Hindlimb muscle (tissue), 1 donor: Measurements from ENCODE around the gene CFAP299. TPM values are rescaled to one million over a fixed set of nuclear protein-coding genes. Genes with fewer than 3 reads are reported as not detected.

Experiments used
- DNase-seq: peaks from one replicate; pipeline ENCODE4 v3.0.0-alpha.2; 2013
- polyA plus RNA-seq: library from polyadenylated mRNA; unstranded; fragments of 120-200 nt; gene quantifications from one replicate; pipeline ENCODE4 v1.2.1, GENCODE V29; 2013; ENCODE audit not compliant: insufficient read length

CFAP299 gene
- polyA plus RNA-seq, 1 donor: 0.32 TPM

DNA sequence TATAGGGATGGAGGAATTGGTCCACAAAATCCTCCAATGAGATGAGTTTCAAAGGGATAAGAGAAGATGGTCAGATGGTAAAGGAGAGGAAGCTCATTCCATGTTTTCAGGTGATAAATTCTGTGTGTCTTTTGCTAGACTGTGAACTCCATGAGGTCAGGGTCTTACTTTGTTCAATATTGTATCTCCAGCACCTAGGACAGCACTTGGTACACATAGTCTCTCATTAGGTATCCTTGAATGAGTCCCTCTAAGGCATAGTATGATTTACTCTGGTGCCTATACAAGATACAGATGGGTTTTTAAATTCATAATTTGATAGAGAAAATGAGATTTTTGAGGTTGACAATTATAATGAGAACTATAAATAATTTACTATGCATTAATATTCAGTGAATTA lies 510.7 kb downstream of the CFAP299 start:
- DNase-seq: no peak

DNA sequence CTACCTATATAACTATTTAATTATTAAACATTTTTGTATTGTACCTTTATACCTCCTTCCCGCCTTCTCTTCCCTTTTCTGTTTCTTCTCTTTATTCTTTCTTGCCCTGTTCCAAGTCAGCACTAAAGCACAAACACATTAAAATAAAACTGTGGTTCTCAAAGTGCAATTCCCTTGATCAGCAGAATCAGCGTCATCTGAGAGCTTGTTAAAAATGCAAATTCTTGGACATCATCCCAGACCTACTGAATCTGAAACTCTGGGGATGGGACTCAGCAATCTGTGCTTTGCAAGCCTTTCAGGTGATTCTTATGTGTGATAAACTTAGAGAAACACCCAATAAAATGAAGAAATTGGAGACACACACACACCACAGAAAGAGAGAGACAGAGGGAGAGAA lies 516.5 kb downstream of the CFAP299 start:
- no peak for DNase-seq

DNA sequence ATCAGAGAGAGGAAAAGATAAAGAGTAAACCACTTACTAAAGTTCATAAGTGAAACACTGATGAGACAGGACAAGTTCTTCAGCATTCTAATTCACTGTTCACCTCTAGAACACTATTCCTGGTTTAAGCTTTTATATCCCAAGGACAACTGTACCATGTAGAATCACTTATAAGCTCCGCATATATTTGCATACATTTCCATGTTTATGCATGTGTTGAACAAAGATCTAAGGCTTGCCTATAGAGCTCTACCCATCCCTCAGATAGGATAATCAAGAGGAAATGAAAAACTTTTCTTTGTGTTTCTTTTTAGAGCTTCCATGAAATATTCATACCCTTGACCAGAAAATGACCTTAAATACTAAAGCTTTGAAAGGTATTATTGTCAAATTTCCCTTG lies 538.0 kb downstream of the CFAP299 start:
- no peak for DNase-seq

DNA sequence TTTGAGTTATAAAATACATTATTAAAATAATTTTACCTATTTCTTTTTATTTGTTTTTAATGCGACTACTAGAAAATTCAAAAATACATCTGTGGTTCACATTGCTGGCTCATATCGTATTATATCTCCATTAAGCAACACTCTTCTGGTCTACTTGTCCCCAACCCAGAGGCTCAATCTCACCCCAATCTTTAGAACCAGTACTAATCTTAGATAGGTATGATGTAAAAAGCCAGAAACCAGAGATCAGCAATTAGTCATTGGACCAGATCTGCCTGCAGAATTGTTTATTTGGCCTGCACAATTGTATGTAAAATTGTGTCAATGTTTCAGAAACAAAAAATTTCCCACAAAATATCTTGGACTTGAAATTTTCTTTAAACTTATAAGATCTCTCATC lies 539.4 kb downstream of the CFAP299 start:
- DNase-seq: no peak

DNA sequence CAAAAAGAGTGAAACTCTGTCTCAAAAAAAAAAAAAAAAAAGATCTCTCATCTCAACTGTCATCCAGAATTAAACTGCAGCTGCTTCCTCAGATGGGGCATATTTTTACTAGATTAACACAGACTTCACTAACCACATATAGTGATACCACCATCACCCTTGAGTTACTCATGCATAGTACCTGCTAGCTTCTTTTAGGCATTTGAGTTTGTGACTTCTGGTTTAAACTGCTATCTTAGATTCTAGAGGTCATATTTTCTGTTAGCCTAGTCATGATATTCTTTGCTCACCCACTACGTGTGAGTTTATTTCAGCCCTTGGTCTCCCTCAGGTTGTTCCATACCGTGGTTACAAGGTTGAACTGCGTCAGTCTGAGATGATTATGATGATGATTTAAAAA lies 540.1 kb downstream of the CFAP299 start:
- DNase-seq: no peak

DNA sequence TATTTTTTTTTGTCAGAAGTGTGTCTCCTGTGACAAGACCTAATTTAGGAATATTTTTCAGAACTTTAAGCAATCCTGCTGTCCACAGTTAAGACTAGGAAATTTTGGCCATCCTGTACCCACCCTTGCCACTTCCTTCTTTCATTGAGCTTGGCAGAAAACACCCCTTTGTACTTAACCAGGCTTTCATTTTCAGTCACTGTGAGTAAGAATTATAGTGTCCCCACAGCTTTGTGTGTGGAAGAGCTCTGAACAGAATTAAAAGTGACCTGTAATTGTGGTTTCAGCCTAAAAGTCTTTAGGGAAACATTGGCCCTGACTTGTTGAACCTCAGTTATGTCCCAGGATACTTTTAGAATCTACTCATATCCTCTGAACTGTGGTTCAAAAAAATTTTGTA lies 541.3 kb downstream of the CFAP299 start:
- DNase-seq: no peak

DNA sequence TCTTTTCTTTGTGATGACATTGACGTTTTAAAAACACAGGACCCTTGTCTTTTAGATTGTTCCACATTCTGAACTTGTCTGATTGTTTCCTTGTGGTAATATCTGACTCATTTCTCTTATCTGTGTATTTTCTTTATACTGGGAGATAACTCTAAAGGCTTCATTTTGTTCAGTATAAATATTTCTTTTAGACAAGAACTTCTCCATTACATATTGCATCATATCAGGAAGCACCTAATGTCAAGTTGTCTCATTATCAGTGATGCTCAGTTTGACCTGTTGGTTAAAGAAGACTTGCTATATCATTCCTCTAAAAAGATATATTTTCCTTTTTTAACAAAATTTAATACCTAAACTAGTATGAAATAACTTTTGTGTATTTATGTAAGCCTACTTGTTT lies 542.7 kb downstream of the CFAP299 start:
- no peak for DNase-seq

DNA sequence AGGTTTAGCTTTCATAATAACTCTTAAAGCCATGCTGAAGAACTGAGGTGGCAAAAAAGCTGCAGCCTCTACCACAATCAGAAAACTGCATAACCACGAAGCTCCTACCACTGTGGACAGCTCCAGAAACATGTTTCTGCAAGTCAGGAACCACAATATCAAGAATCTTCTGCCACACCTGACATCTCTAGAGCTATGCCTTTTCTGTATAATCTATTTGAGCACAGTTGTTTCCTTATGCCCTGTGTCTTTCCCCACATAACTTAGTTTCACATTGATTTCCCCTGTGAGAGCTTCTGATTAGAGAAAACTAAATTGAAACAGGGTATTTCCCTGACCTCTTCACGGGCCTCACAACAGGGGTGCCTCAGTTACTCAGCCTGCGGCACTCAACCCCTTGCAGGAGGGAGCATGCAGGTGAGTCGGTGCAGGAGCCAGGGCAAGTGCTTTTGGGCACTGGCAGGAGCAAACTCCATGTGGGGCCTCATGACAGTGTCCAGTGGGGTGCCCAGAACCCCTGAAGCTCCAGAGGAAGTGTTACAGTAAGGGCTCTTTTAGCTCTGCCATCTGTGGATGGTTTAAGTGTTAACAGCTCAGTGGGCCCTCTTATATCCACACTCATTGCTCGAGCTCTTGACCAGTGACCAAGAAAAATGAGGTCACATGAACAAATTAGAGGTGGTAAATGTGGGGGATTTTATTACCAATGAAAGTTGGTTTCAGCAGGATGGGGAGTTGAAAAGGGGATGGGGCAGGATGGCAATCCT lies 562.2 kb downstream of the CFAP299 start:
- DNase-seq: no peak

DNA sequence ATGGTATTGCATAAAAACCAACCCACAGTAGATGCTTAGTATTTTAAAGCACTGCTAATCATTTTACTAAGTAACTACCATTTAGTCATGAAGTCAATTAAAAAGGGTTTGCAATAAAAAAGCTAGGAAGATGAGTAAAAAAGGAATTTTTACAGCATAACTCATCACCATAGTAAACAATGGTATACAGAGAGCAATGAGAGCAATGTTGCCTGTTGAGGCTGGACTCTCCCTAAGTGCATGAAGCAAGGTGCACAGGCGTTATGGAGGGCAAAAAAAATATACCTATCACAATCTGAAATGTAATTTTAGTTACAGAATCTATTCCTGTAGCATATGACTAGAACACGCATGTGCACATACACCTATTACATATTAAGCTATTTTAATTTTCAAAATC lies 565.4 kb downstream of the CFAP299 start:
- no peak for DNase-seq

DNA sequence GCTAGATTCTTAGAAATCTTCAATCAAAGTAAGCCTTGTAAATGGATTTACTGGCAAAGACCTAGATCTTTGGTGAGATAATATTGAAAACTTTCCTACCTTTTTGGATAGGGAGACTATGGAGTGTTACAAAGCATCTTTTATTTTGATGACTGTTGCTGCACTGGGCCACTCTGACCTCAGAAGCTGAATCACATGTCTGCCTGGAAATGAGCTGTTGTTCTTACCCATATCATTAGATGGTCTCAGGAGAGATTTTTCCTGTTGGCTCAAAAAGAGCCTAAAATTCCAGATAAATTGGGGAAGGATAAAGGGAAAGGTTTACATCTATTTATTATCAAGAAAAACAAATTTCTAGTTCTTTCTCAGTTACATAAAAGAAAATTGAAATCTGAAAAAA lies 567.5 kb downstream of the CFAP299 start:
- DNase-seq: no peak

DNA sequence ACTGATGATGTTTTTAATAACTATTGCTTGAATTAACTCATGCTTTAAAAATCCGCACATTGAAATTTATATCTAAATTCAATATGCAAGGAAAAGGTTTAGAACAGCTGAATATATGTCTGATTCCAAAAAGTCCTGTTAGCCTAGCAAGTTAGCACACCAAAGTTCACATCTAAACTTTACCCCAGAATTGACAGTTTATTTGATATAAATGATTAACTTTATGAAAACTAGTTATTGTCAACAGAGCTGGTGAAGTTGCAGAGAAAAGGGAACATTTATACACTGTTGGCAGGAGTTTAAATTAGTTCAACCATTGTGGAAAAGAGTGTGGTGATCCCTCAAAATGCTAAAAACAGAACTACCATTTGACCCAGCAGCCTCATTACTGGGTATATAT lies 574.4 kb downstream of the CFAP299 start:
- no peak for DNase-seq

DNA sequence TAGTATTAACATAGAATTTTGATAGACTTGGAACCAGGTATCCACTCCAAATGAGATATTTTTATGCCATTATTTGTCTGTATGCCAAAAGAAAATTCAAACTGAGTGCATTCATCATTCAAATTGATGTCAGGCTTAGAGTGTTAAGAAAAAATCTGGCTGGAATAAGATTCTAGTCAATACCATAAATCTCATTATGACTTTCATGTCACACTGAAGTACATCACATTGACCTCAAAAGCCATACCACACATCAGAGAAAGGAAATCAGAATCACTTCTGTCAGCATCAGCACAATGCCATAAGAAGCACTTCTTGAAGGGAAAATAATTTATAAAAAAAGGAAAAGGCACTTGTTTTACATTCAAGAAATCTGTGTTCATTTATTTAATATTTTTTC lies 575.9 kb downstream of the CFAP299 start:
- no peak for DNase-seq

DNA sequence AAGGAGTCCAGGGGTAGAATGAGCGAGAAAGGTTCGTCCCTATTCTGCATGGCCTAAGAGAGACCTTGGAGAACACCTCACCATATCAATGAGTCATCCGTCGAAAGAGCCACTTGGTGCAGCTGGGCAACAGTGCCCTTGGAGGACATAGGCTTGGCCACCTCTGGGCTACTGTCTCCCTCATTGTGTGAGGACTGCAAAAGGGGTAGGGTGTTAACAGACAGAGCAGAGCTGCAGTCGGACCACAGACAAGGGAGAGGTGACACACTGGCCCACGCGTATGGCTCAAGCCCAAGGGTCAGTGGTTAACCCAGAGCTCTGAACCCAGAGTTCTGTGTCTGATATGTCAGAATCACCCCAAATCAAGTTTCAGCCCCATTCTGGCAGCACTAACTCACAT lies 576.8 kb downstream of the CFAP299 start:
- no peak for DNase-seq

DNA sequence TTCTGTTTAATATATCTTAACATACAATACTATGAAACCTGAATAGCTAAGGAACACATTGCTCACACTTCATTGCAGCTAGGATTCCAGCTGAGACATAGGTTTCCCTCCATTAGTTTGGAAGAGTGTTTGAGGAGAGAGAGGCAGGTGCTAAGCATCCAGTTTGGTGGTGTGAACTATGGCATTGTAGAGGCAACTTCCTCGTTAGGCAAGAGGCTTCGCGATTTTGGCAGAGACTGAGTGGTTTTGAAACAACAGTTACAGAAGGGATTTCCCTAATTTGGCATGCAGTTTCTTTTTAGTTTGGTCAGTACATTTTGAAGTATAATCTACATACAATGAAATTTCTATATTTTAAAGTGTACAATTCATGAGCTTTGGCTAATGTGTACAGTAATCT lies 577.9 kb downstream of the CFAP299 start:
- DNase-seq: no peak

DNA sequence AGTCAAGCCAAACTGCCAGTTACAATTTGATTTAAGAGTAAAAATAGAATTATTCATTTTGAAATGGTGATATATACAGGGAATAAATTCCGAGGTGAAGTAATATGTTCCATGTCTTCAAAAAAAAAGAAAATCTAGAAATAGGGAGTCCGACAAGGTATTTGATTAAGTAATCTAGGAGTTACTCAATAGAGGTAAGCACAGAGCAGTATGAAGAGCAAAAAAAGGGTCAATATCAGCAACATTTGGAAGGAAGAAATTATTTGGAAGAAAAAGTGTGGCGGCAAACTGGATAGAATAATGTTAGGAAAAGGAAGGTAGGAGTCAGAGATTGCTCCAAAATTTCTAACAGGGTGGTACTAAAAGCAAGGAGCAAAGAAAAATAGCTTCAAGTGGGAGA lies 581.2 kb downstream of the CFAP299 start:
- DNase-seq: no peak

DNA sequence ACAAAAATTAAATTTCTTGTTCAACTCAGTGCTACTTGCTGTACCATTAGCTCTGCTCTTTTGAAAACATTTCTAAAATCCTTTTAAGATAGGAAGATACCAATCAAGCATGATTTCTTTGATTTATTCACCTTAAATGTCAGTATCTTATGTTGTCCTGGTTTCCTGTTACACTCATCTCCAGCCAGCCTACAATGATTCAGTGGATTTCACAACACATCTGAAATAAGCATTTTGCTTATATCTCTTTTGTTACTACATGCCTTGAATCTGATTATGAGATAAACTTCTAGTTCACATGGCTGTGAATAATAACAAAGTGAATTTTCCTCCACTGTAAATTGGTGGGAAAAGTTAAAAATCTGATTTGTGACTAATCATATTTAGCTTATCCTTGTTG lies 582.5 kb downstream of the CFAP299 start:
- no peak for DNase-seq

DNA sequence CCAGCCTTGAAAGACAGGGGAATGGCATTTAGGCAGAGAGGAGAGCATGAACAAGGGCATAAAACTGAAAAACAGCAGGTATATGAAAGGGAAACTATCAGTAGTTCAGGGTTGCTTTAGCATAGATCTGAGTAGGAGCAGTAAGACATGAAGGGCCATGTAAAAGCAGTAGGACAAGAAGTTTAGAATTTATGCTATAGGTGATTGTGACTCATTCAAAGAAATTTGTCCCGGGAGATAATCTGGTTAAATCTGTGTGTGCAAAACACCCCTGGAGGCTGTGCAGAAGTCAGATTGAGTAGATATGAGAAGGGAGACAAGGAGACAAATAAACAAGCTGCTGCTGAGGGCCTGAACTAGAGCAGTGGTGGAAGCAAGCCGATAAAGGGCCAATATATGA lies 585.9 kb downstream of the CFAP299 start:
- no peak for DNase-seq

DNA sequence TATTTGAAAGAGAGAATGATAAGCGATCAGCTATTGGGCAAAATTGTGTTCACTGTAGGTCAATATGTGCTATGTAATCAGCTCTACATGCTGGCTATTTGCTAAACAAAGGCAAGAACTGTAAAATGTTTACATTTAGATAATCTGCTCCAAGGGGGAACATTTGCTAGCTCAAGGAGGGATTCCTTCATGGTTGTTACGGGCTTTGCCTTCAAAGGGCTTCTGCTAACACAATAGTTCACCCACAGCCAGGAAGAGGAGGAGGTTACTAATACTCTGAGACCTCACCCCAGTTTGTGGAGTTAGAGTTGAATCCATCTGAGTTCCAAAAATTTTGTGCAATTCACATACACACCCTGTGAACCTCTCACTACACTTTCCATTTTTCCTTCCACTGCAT lies 587.4 kb downstream of the CFAP299 start:
- DNase-seq: no peak

DNA sequence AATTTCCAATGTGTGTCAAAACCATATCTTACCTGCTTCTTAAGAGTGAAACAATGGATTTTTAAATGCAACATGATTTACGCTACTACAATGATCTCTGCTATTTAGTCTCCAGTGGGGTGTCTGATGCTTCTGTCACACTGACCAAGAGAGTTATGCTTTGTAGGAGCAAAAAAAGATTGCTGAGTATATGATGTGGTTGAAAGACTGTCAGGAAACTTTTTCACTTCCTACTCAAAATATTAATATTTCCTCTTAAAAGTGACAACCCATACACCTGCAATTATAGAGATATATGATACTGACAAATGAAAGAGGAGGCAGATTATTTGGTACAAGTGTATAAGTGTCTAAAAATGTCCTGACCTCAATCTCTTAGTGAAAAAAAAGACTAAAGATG lies 589.8 kb downstream of the CFAP299 start:
- DNase-seq: no peak

DNA sequence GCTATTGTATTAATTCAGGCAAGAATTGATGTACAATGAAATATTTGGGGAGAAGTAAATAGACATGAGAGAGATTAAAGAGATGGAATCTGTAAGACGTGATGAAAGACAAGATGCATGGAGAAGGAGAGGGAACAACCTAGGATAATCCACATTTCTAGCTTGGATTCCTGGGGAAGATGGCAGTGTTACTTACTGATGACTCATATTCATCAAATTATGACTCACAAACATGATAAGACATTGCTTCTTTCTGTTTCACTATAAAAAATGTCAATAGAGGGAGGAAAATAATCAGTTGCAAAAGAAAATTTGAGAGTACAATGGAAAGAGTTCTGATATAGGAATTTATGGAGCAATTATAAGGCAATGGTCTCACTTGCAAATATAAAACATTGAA lies 590.9 kb downstream of the CFAP299 start:
- no peak for DNase-seq

DNA sequence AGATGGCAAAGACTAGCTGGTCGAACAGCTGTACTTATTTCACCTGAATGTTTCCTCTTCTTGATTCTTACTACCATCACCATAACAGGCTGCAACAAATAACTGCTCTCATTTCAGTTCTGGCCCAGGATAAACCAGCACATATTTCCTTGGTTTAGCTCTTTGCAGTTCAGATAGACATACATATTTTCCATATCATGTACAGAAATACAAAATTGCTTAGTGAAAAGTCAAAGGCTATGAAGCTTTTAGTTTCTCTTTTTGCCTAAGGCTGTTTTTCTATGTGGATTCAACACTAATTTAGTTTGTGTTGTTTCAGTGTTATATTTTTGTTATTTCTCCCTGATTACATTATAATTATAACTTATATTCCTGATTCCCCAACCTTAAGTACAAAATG lies 591.4 kb downstream of the CFAP299 start:
- DNase-seq: no peak

DNA sequence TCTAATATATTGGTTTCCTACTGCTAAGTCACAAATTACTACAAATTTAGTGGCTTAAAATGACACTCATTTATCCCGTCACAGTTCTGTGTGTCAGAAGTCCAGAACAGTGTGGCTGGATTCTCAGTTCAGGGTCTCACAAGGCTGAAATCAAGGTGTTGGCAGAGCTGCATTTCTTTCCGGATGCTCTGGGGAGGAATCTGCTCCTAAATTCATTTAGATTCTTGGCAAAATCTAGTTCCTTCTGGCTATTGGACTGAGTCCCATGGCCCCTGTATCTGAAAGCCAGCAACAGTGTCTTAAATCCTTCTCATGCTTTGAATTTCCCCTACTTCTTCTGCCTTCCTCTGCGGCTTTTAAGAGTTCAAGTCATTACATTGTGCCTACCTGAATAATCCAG lies 591.9 kb downstream of the CFAP299 start:
- DNase-seq: no peak

DNA sequence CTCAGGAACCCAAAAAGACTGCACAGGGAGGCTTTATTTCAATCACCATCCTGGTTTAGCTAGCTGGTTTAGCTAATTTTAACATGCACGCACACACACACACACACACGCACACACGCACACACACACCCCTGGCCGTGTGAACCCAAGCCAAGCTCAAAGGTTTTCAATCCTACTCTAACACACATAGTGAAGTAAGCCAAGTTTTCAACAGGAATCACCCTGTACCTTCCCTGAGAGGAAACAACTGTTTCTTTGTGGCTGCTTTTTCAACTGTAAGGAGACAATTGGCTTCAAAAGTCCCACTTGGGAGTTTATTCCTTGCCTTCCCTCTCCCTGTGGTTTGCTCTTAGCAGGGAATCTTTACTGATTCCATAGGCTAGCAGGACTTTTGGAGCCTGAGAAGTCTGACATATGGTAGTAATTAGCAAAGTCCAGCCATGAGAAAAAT lies 596.1 kb downstream of the CFAP299 start:
- DNase-seq: peak; percentile 20

DNA sequence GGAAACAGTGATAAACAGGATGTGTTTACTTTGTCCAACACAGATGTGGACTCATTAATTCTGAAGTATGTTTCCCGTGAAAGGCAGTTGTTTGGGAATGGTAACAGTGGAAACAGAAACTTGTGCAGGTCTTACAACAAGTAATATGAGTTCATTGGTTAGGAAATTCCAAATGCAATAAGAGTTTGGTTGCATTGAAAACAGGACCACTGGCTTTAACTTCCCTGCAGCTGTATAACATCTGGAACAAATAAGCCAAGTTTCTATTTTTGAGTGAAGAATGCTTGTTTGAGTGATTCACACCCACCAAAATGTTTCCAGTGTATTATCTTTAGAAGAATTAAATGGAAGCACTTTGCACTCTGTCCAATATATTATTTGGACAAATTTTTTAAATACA lies 612.6 kb downstream of the CFAP299 start:
- peak; percentile 59 for DNase-seq

DNA sequence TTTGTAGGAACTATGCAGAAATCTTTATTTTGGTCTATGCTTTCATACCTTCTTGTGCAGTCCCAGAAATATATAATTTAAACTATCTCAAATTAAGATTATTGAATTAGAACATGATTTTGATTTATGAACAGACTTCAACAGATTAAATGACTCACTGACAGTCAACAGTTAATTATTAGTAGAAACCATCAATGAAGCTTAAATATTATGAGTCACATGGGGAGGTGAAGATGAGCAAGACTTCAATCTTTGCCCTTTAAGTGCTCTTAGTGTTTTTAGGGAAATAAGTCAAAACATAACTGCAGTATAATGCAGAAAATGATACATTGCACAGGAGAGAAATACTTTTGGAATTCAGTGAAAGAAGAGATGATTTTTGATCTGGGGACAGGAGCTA lies 613.5 kb downstream of the CFAP299 start:
- no peak for DNase-seq
